ENCODE results near the gene CNTNAP3B.
"Not testable (repeated sequence)": the region's sequence is repeated elsewhere in the genome, so short reads cannot be mapped to it uniquely, and the experiment has no call there.

GRCh38 chr9:41851848-41852740, 277.1 kb downstream of the CNTNAP3B start:
- TF ChIP-seq CTCF, EZH2phosphoT487, EZH2 (IDR thresholded peaks at IDR 0.05): not testable (repeated sequence)
